Uterus (tissue), 4 donors: ENCODE results near the gene LMAN1L. TPM values are rescaled to one million over a fixed set of nuclear protein-coding genes. Genes with fewer than 3 reads are reported as not detected.

Source experiments
- DNase-seq, 2 donors: peaks; one replicate each; pipeline ENCODE4 v3.0.0-alpha.2; 2019 to 2020
- H3K27ac ChIP-seq, 2 donors: fragments of 200-600 bp; sonication (generic); 1 replicate in 1 of 2; 2 replicates in 1 of 2; pipeline ENCODE4 v1.5.1; 2016 to 2018
- H3K27me3 ChIP-seq, 2 donors: fragments of 200-600 bp; sonication (generic); one replicate each; pipeline ENCODE4 v1.5.1; 2018 to 2019; ENCODE audit warnings: control low read depth in 1 of 2
- H3K36me3 ChIP-seq, 2 donors: fragments of 200-600 bp; sonication (generic); one replicate each; pipeline ENCODE4 v1.5.1; 2019; ENCODE audit warnings: control low read depth in 1 of 2
- H3K4me1 ChIP-seq, 2 donors: fragments of 200-600 bp; sonication (generic); one replicate each; pipeline ENCODE4 v1.5.1; 2018 to 2019; ENCODE audit warnings: control low read depth in 1 of 2
- H3K4me3 ChIP-seq, 2 donors: fragments of 200-600 bp; sonication (generic); 1 replicate in 1 of 2; 2 replicates in 1 of 2; pipeline ENCODE4 v1.5.1; 2018 to 2019; ENCODE audit warnings: mild to moderate bottlenecking in 1 of 2
- H3K9me3 ChIP-seq, 2 donors: fragments of 200-600 bp; sonication (generic); one replicate each; pipeline ENCODE4 v1.5.1; 2019; ENCODE audit warnings: control low read depth in 1 of 2
- POLR2A ChIP-seq, 2 donors: fragments of 450-650 bp; IDR thresholded peaks; one replicate each; pipeline ENCODE4 v1.6.1; 2016; ENCODE audit warnings: antibody characterized with exemption in 2 of 2, mild to moderate bottlenecking in 1 of 2, moderate library complexity in 1 of 2
- intact Hi-C: fragments of 100-400 bp; cut with DNase I; formaldehyde crosslinking; loops from one replicate; pipeline ENCODE4 v1.15.1; 2023; ENCODE audit warnings: low total_unique reads
- total RNA-seq, 4 donors: library from RNA; depleted of rRNA in 3 of 4; stranded (reverse); fragments of >200 nt in 3 of 4; gene quantifications; one replicate each; pipeline versions ENCODE4 v1.1.0 to v1.2.4, GENCODE V29; 2014 to 2023
- TF ChIP-seq, protein P1 (sequence below), 4 experiments: fragments of 200-600 bp in 2 of 4; fragments of 450-650 bp in 2 of 4; sonication (generic) in 2 of 4; IDR thresholded peaks; one replicate each; pipeline ENCODE4 v1.5.1; 2016 to 2019; ENCODE audit warnings: antibody characterized with exemption in 4 of 4, mild to moderate bottlenecking in 2 of 4, moderate library complexity in 1 of 4
- donor health status: DM: yes; HTN: yes; CAD: no.

The LMAN1L gene
- total RNA-seq, 4 donors from 2014 or later = 1.5 TPM; not detected in 3

DNA sequence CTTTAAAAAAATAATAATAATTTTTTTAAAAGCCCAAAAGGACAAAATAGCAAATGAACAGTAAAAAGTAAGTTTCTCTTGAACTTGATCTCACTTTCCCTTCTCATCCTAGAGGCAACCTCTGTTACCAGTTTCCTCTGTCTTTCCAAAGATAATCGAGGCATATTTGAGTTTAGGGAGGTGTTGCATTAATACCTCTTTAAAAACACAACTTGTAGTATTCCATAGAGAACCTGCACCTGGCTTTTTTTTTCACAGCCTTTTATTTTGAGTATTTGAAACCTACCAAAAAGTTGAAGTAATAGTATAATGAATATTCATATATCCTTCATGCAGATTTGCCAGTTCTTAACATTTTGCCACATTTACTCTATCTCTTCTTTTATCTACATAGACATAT lies 21.6 kb upstream of the LMAN1L start:
- no peaks in the 10 kb centered on the region for H3K36me3 ChIP-seq
- DNase-seq = no peak
- intact Hi-C loops = no loop called here
- no peaks in the 10 kb centered on the region for H3K27me3 ChIP-seq
- peaks cover 0 to 30% of the 10 kb centered on the region in 2 donors for H3K4me1 ChIP-seq
- TF ChIP-seq POLR2A (IDR thresholded peaks at IDR 0.05) = no peak
- no peak overlapping the region for H3K27ac ChIP-seq
- no peaks in the 10 kb centered on the region for H3K9me3 ChIP-seq
- H3K4me3 ChIP-seq = no peak overlapping the region

DNA sequence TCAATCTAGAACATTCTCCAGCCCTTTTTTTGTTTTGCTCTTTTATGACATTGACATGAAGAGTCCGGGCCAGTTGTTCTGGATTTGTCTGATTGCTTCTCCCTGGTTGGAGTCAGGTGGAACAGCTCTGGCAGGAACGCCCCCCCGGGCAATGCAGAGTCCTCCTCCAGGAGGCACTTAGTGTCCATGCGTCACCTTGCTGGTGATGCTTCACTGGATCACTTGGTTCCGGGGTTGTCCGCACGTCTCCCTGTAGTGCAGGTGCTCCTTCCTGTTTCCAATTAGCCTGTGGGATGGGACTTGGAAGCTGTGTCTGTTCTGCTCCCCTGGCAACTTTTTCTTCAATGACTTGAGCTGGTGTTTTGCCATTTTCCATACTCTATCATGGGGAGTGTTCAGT lies 21.0 kb upstream of the LMAN1L start:
- H3K36me3 ChIP-seq = no peaks in the 10 kb centered on the region
- TF ChIP-seq, protein P1, sequence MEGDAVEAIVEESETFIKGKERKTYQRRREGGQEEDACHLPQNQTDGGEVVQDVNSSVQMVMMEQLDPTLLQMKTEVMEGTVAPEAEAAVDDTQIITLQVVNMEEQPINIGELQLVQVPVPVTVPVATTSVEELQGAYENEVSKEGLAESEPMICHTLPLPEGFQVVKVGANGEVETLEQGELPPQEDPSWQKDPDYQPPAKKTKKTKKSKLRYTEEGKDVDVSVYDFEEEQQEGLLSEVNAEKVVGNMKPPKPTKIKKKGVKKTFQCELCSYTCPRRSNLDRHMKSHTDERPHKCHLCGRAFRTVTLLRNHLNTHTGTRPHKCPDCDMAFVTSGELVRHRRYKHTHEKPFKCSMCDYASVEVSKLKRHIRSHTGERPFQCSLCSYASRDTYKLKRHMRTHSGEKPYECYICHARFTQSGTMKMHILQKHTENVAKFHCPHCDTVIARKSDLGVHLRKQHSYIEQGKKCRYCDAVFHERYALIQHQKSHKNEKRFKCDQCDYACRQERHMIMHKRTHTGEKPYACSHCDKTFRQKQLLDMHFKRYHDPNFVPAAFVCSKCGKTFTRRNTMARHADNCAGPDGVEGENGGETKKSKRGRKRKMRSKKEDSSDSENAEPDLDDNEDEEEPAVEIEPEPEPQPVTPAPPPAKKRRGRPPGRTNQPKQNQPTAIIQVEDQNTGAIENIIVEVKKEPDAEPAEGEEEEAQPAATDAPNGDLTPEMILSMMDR (IDR thresholded peaks at IDR 0.05) = no peak
- no peak for TF ChIP-seq POLR2A (IDR thresholded peaks at IDR 0.05)
- no peak overlapping the region for H3K4me3 ChIP-seq
- no peaks in the 10 kb centered on the region for H3K9me3 ChIP-seq
- H3K27ac ChIP-seq = no peak overlapping the region
- intact Hi-C loops = no loop called here
- DNase-seq = no peak
- no peaks in the 10 kb centered on the region for H3K27me3 ChIP-seq
- peaks cover 0 to 30% of the 10 kb centered on the region in 2 donors for H3K4me1 ChIP-seq

DNA sequence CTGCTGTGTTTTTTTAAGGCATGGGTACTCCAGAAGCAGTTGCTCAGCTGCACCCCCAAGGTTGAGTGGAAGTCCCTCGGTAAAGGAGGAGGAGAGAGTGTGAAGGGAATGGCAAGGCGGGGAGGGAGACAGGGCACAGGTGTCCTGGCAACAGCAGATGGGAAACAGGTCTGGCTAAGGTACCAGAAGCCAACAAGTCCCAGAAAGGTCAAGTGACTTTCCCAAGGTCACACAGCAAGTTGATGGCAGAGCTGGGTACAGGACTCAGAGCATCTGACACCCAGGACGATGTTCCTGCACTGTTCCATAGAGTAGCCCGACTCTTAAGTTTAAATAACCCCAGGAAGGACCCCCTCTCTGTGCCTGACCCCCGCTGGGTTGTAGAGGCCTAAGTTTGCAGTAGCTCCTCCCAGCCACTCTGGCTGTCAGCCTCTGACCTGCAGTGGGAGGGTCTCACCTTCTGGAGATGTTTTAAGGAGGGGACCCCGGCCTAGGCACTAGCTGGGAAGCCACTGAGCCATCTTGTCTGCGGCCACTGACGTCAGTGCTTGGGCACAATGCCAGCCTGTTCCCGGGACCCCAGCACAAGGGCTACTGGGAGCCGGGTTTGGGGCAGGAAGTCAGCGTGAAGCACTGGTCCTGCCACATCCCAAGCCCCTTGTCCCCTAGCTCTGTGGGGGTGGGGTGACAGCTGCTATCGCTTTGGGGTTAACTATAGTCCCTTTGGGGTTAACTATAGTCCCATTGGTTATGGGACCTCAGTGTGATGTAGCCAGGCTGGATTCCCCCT lies 20.2 kb upstream of the LMAN1L start:
- Histone ChIP-seq H3K9me3 (no peaks in the 10 kb centered on the region), H3K27me3 (no peaks in the 10 kb centered on the region), H3K4me1 (peaks cover 0 to 23% of the 10 kb centered on the region in 2 donors), H3K4me3 (no peak overlapping the region), H3K36me3 (no peaks in the 10 kb centered on the region), H3K27ac (no peak overlapping the region)
- TF ChIP-seq, protein P1 (IDR thresholded peaks at IDR 0.05) = no peak
- no peak for TF ChIP-seq POLR2A (IDR thresholded peaks at IDR 0.05)
- no peak for DNase-seq
- intact Hi-C loops = no loop called here

DNA sequence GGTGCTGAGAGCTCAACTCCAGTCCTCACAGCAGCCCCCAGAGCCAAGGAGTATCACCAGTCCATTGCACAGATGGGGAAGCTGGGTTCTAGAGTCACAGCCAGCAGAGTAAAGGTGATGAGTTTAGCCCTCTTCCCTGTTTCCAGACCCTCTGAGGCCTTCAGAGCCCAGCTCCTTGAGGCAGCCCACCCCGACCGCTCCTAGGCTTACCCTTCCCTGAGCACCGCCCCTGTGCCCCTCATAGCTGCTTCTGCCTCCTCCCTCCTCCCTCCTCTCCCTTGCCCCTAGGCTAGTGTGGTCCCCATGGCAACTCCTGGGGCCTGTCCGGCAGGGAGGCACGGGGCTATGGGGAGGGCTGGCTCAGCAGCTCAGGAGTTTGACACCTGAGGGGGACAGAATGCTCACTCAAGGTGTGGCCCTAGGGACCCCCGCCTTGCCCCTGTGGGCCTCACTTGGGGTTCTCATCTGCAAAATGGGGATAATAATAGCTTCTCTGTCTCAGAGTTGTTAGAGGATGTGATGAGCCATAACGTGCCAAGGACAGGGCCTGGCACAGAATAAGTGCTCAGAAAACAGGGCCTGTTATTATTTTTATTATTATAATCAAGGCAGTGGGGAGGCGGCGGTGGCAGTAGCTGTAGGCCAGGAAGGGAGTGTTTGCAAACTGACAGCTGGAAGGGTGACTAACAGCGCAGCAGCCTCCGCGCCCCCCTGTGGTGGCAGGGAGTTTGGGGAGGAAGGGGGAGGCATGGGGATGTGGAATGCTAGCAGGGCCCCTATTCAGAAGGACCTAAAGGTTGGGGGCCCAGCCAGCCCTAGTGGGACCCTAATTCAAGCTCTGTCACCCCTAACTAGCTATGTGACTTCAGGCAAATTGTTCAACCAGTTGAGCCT lies 19.3 kb upstream of the LMAN1L start:
- Histone ChIP-seq H3K27me3 (no peaks in the 10 kb centered on the region), H3K27ac (no peak overlapping the region), H3K36me3 (no peaks in the 10 kb centered on the region), H3K9me3 (no peaks in the 10 kb centered on the region), H3K4me3 (no peak overlapping the region), H3K4me1 (peaks cover 0 to 15% of the 10 kb centered on the region in 2 donors)
- no peak for TF ChIP-seq POLR2A (IDR thresholded peaks at IDR 0.05)
- TF ChIP-seq, protein P1 (IDR thresholded peaks at IDR 0.05) = no peak
- DNase-seq = no peak
- intact Hi-C loops = no loop called here

DNA sequence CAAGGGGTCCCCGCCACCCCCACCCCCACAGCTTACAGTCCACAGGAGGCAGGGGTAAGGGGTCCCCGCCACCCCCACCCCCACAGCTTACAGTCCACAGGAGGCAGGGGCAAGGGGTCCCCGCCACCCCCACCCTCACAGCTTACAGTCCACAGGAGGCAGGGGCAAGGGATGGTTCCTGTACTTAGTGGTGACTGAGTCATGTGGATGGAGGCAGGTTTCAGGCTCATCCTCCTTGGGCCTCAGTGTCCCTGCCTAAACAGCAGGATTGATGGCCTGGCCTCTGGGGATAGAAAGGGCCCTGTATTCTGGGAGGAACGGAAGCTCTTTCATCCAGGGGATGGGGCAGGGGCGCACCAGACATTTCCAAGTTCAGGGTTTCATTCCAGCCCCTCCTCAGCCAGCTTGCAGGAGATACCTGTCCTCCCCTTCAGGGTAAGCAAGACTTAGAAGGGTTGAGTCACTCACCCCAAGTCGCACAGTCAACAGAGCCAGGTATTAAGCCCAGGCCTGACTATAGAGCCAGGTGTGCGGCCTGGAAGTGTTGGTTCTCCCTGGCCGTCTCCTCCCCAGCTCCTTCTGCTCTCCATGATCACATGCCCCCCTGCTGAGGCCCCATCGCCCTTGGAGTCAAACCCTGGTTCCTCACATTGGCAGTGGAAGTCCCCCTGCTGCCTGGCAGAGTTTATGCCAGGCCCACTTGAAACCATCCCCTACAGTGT lies 18.2 kb upstream of the LMAN1L start:
- Histone ChIP-seq H3K9me3 (no peaks in the 10 kb centered on the region), H3K27ac (no peak overlapping the region), H3K4me1 (peaks cover 0 to 13% of the 10 kb centered on the region in 2 donors), H3K27me3 (no peaks in the 10 kb centered on the region), H3K4me3 (no peak overlapping the region), H3K36me3 (no peaks in the 10 kb centered on the region)
- no peak for DNase-seq
- no peak for TF ChIP-seq POLR2A (IDR thresholded peaks at IDR 0.05)
- TF ChIP-seq, protein P1 (IDR thresholded peaks at IDR 0.05) = no peak
- intact Hi-C loops = no loop called here
